ENCODE measurements around the gene ZNF423.

- TF ChIP-seq POLR2A (IDR thresholded peaks at IDR 0.05), result no peak
- no peak for TF ChIP-seq CTCF (IDR thresholded peaks at IDR 0.05)
Observed at GRCh38 chr16:49800441-49800840, 55.5 kb downstream of the ZNF423 start.

Measured in right lobe of liver (tissue), 4 donors.